Measurements from ENCODE around the gene PLCB1.
A peak's percentile ranks its signal among the peaks of the same experiment; 100 is the strongest.

Gene PLCB1

DNA sequence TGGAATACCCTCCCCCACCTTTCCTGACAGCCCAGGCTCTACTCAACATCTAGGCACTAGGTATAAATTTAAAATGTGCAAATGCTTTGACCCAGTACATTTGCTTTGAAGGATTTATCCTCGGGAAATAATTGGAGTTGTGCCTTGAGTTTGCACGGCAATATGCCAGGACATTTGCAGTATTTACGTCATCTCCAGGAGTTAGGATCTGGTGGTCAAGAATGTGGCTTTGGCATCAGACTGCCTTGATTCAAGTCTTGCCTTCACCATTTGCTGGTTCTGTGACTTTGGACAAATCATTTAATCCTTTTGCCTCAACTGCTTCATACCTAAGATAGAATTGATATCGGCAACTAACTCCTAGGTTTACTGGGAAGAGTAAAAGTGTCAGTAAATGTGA, 169.6 kb downstream of the PLCB1 start:
- Histone ChIP-seq H3K27ac (no peak overlapping the region), H3K4me3 (no peak overlapping the region)
- no peak for DNase-seq (ENCODE audit: low spot score)
- TF ChIP-seq, protein P1, sequence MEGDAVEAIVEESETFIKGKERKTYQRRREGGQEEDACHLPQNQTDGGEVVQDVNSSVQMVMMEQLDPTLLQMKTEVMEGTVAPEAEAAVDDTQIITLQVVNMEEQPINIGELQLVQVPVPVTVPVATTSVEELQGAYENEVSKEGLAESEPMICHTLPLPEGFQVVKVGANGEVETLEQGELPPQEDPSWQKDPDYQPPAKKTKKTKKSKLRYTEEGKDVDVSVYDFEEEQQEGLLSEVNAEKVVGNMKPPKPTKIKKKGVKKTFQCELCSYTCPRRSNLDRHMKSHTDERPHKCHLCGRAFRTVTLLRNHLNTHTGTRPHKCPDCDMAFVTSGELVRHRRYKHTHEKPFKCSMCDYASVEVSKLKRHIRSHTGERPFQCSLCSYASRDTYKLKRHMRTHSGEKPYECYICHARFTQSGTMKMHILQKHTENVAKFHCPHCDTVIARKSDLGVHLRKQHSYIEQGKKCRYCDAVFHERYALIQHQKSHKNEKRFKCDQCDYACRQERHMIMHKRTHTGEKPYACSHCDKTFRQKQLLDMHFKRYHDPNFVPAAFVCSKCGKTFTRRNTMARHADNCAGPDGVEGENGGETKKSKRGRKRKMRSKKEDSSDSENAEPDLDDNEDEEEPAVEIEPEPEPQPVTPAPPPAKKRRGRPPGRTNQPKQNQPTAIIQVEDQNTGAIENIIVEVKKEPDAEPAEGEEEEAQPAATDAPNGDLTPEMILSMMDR (IDR thresholded peaks at IDR 0.05), result no peak

DNA sequence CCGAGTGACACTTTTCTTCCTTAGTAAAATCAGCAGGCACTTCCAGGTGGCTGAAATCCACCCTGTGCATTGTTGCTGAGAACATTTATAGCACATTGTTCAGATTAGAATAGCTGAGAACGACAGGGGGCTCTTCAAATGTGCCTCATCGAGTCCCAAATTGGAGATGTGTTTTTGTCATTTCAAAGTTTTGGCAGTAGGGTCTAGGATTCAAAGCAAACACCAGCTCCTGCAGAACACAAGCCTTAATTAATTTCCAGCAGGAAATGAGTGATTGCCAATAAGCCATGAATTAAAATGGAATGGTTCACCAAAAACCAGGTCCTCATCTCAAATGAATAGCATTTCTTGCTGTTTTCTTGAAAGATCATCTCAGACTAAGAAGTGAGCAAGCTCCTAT, 171.6 kb downstream of the PLCB1 start:
- no peak overlapping the region for H3K4me3 ChIP-seq
- no peak for DNase-seq (ENCODE audit: low spot score)
- H3K27ac ChIP-seq, result no peak overlapping the region
- TF ChIP-seq, protein P1 (IDR thresholded peaks at IDR 0.05), result no peak

DNA sequence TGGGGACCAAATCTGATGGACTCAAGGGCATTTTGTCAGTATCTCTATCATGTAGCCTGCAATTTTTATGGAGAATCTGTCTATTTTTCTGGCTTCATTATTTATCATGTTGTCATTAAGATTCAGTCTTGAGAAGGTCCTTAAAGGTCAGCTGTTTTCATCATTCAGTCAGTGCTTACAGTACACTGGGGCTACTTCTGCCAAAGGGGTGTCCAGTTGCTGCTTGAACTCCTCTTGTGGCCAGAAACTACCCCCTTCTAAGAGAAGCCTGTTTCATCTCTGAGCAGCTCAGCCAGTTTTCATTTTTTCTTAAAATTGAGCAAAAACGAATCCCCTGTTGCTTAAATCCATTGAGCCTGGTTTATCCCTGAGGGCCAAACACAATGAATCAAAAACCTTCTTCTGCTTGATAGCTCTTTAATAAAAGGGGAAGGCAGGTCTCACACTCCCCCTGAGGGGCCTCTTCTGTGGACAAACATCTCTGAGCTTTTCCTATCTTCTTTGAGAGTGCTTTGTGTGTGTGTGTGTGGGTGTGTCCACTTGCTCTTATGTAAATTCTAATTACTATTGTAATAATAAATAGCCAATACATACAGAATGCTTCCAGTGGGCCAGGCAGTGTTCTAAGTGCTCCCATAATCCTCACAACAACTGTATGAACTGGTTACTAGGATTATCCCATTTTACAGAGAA, 172.2 kb downstream of the PLCB1 start:
- no peak overlapping the region for H3K4me3 ChIP-seq
- H3K27ac ChIP-seq, result no peak overlapping the region
- DNase-seq (ENCODE audit: low spot score), result no peak
- TF ChIP-seq, protein P1 (IDR thresholded peaks at IDR 0.05), result no peak

DNA sequence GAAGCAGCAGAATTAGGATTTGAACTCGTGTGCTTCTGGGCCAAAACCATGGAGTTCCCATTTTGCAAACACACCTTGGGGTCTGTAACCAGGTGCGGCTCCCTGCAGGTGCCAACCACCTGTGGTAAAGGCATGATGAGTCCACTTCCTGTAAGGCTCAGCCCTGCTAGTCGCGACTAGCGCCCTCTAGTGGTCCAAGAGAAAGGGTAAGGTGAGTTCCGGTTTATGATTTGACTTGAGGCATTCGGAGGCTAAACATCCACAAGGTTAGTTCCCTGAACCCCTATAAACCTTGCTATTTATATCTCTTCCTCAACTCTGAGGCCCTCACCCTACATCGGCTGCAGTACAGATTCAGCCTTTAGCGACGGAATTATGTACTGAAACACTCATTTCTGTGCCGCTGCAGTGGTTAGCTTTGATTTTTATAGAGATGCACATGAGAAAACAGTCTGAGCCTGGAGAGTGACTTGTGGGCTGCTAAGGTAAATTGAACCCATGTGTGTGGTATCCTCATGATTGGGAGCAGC, 173.4 kb downstream of the PLCB1 start:
- DNase-seq (ENCODE audit: low spot score), result no peak
- Histone ChIP-seq H3K27ac (no peak overlapping the region), H3K4me3 (no peak overlapping the region)
- TF ChIP-seq, protein P1 (IDR thresholded peaks at IDR 0.05), result peak; percentile 23

DNA sequence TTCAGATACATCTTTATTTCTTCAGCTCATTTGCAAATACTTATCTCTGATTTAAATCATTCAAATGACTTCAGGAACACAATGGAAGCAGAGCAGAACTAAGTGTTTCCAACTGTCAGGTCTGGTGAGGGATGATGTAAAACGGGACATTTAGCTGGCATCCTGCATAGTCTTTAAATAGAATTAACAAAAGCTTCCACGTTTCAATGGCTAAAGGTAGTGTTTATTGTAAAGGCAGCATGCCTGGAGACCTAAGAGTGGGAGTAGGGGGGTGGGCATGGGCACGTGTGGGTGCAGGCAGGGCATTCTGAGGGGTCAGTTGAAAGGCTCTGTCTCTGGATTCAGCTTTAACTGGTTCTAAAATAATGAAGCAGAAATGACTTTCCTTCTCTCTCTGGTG, 174.9 kb downstream of the PLCB1 start:
- DNase-seq (ENCODE audit: low spot score), result no peak
- H3K4me3 ChIP-seq, result no peak overlapping the region
- no peak overlapping the region for H3K27ac ChIP-seq
- TF ChIP-seq, protein P1 (IDR thresholded peaks at IDR 0.05), result no peak

DNA sequence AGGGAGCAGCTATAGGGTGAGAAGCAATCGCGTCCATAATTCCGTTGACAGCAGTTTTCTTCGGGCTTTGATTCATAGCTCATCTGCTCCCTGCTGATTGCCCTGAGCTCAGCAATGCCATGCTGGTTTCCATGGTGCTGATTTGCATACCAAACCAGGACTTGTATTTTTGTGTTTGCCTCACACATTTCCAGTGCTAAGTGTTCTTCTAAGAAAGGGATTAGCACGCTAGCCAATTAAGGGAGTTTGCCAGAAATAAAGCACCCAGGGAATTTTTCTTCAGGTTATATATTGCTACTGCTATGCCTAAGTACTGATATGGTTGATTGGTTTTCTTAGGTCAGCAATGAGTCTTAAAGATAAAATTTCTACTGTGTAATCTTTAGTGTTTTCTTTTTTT, 177.6 kb downstream of the PLCB1 start:
- no peak overlapping the region for H3K4me3 ChIP-seq
- DNase-seq (ENCODE audit: low spot score), result no peak
- TF ChIP-seq, protein P1 (IDR thresholded peaks at IDR 0.05), result no peak

DNA sequence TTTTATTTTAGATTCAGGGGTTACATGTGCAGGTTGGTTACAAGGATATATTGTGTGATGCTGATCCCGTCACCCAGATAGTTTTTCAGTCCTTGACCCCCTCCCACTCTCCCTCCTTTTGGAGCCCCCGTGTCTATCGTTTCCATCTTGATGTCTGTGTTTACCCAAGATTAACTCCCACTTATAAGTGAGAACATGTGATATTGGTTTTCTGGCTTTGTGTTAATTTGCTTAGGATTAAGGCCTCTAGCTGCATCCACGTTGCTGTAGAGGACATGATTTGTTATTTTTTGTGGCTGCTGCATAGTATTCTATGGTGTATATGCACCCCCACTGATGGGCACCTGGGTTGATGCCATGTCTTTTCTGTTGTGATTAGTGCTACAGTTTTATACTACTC, 178.6 kb downstream of the PLCB1 start:
- no peak for DNase-seq (ENCODE audit: low spot score)
- no peak overlapping the region for H3K27ac ChIP-seq
- TF ChIP-seq, protein P1 (IDR thresholded peaks at IDR 0.05), result no peak
- no peak overlapping the region for H3K4me3 ChIP-seq

More for the DNA sequence above, 177.6 kb downstream of the PLCB1 start:
- no peak overlapping the region for H3K27ac ChIP-seq
